Neural cell (in vitro differentiated cells): ENCODE results near the gene PF4V1.

Experiments used
- TAF1 ChIP-seq: IDR thresholded peaks from 2 replicates; pipeline ENCODE4 v1.6.1; 2012; ENCODE audit warnings: low read depth
- TF ChIP-seq, protein P1 (sequence below): fragments of 450-650 bp; IDR thresholded peaks from 2 replicates; pipeline ENCODE4 v1.5.1; 2014; ENCODE audit warnings: antibody characterized with exemption, mild to moderate bottlenecking, moderate library complexity; ENCODE audit not compliant: poor library complexity, severe bottlenecking

GRCh38 chr4:73872316-73873108 is 19.4 kb downstream of the PF4V1 start:
- TF ChIP-seq, protein P1, sequence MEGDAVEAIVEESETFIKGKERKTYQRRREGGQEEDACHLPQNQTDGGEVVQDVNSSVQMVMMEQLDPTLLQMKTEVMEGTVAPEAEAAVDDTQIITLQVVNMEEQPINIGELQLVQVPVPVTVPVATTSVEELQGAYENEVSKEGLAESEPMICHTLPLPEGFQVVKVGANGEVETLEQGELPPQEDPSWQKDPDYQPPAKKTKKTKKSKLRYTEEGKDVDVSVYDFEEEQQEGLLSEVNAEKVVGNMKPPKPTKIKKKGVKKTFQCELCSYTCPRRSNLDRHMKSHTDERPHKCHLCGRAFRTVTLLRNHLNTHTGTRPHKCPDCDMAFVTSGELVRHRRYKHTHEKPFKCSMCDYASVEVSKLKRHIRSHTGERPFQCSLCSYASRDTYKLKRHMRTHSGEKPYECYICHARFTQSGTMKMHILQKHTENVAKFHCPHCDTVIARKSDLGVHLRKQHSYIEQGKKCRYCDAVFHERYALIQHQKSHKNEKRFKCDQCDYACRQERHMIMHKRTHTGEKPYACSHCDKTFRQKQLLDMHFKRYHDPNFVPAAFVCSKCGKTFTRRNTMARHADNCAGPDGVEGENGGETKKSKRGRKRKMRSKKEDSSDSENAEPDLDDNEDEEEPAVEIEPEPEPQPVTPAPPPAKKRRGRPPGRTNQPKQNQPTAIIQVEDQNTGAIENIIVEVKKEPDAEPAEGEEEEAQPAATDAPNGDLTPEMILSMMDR, result no peak
- TF ChIP-seq TAF1, result no peak
